SK-N-SH treated with all-trans-retinoic acid at 6 μM for 48 hours (cell line): ENCODE data around the gene CACNG1.

Experiments
- ATAC-seq: fragments of 200-7000 bp; cut with Tn5 transposase; 3 replicates; pipeline ENCODE4 v1.9.1; 2020; ENCODE audit warnings: mild to moderate bottlenecking, moderate library complexity
- CREB5 ChIP-seq: fragments of 250-450 bp; sonication (Bioruptor Pico); IDR thresholded peaks from 2 replicates; pipeline ENCODE4 v1.5.1; 2020; ENCODE audit warnings: low read depth, mild to moderate bottlenecking, moderate library complexity
- CSDC2 ChIP-seq: fragments of 250-450 bp; sonication (Bioruptor Pico); IDR thresholded peaks from 2 replicates; pipeline ENCODE4 v1.5.0; 2020; ENCODE audit warnings: mild to moderate bottlenecking, moderate library complexity
- CSRNP3 ChIP-seq: fragments of 250-450 bp; sonication (Bioruptor Pico); IDR thresholded peaks from 2 replicates; pipeline ENCODE4 v1.5.1; 2021; ENCODE audit warnings: mild to moderate bottlenecking, moderate library complexity
- ESRRG ChIP-seq: fragments of 250-450 bp; sonication (Bioruptor Pico); IDR thresholded peaks from 2 replicates; pipeline ENCODE4 v1.6.1; 2021; ENCODE audit warnings: mild to moderate bottlenecking
- GLIS3 ChIP-seq: fragments of 250-450 bp; sonication (Bioruptor Pico); IDR thresholded peaks from 2 replicates; pipeline ENCODE4 v1.5.0; 2020; ENCODE audit warnings: mild to moderate bottlenecking, moderate library complexity
- ISL1 ChIP-seq: fragments of 250-450 bp; sonication (Bioruptor Pico); IDR thresholded peaks from 2 replicates; pipeline ENCODE4 v2.1.2; 2022; ENCODE audit warnings: mild to moderate bottlenecking, moderate library complexity
- OSR1 ChIP-seq: fragments of 250-450 bp; sonication (Bioruptor Pico); IDR thresholded peaks from 2 replicates; pipeline ENCODE4 v1.8.0; 2022; ENCODE audit warnings: moderate library complexity, mild to moderate bottlenecking, inconsistent platforms
- PATZ1 ChIP-seq: fragments of 250-450 bp; sonication (Bioruptor Pico); IDR thresholded peaks from 2 replicates; pipeline ENCODE4 v1.8.0; 2020; ENCODE audit warnings: mild to moderate bottlenecking, moderate library complexity, borderline replicate concordance
- POU6F1 ChIP-seq: fragments of 250-450 bp; sonication (Bioruptor Pico); IDR thresholded peaks from 2 replicates; pipeline ENCODE4 v1.8.0; 2021; ENCODE audit warnings: low read depth, mild to moderate bottlenecking, moderate library complexity, borderline replicate concordance
- SNAI2 ChIP-seq: fragments of 250-450 bp; sonication (Bioruptor Pico); IDR thresholded peaks from 2 replicates; pipeline ENCODE4 v1.5.0; 2020; ENCODE audit warnings: mild to moderate bottlenecking, moderate library complexity
- TCF4 ChIP-seq: fragments of 250-450 bp; sonication (Bioruptor Pico); IDR thresholded peaks from 2 replicates; pipeline ENCODE4 v1.8.0; 2021; ENCODE audit warnings: mild to moderate bottlenecking, moderate library complexity, borderline replicate concordance
- TSHZ2 ChIP-seq: fragments of 250-450 bp; sonication (Bioruptor Pico); IDR thresholded peaks from 2 replicates; pipeline ENCODE4 v1.5.0; 2020; ENCODE audit warnings: mild to moderate bottlenecking, moderate library complexity
- ZC3H10 ChIP-seq: fragments of 250-450 bp; sonication (Bioruptor Pico); IDR thresholded peaks from 2 replicates; pipeline ENCODE4 v1.5.1; 2021; ENCODE audit warnings: mild to moderate bottlenecking, moderate library complexity
- ZFP3 ChIP-seq: fragments of 250-450 bp; sonication (Bioruptor Pico); IDR thresholded peaks from 2 replicates; pipeline ENCODE4 v1.5.0; 2020; ENCODE audit warnings: mild to moderate bottlenecking, moderate library complexity
- ZFP30 ChIP-seq: fragments of 450-650 bp; formaldehyde crosslinking; IDR thresholded peaks from 2 replicates; pipeline ENCODE4 v1.5.0; 2022; ENCODE audit warnings: mild to moderate bottlenecking, moderate library complexity
- ZNF565 ChIP-seq: fragments of 450-650 bp; formaldehyde crosslinking; conservative IDR thresholded peaks from 2 replicates; pipeline ENCODE4 v1.5.0; 2020; ENCODE audit warnings: low read depth, mild to moderate bottlenecking, moderate library complexity
- ZNF8 ChIP-seq: fragments of 450-650 bp; formaldehyde crosslinking; IDR thresholded peaks from 2 replicates; pipeline ENCODE4 v1.5.0; 2020; ENCODE audit warnings: mild to moderate bottlenecking, moderate library complexity

Gene CACNG1

DNA sequence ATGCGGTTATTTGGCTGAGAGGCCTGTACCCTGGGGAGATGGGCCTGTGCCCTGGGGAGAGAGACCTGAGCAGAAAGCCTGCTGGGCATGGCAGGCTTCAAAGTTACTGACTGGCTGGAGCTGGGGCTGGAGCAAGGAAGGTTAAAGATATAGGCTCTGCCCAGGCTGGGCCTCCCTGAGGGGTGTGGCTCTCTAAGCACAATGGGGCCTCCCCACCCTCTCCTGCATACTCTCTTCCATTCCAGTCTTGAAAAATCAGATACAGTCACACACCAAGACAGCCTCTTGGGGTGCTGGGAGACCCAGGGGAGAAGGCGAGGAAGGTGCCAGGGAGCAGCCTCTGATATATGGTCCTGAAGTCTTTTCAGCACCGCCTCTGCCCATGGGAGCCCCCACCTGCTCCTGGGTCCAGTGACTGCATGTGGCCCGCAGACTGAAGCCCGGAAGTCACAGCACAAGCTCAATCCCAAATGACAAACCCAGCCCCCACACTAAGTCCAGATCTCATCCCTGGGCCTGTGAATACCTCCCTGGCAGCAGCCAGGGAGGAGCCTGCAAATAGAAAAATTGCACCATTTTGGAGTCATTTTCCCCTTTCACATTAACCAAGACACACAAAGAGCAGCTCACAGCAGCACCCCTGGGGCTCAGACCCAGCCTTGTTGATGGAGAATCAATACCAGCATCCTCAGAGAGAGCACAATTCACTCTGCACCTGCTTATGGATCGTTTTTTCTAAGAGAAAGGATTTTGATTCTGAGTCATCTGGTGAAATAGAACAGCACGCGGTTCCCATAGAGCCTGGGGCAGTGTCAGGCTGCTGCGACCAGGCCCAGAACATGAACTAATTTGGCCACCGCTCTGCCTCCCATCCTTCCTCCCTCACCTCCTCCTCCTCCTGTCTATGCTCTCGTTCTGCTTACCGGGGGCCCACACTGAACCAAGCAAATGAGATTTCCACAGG is 25.6 kb upstream of the CACNG1 start:
- peak; percentile 8; the same call in 2 of the 3 replicates for ATAC-seq
- TF ChIP-seq ZNF8 (0 out of 2 replicates have a peak, but pooled peaks have one; percentile 48), GLIS3 (CRISPR knock-in tag) (no peak)

DNA sequence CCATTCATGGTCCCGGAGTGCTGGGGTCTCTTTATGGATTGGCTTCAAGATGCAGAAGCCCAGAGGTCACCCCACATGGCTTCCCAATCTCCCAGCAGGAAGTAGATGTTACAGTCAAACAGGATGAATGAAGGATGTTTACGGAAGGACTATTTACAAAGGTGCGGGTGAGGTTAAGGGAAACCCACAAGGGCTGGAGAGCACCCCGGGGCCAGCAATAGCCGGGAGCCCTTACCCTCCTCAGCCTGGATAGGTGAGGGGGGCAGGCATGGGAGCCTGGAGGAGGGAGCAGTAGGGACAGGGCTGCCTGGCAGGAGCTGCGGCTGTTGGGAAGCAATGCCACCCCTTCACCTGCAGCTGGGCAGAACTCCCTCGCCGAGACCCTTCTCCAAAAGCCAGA is 24.5 kb upstream of the CACNG1 start:
- ATAC-seq, result no peak
- TF ChIP-seq PATZ1 (CRISPR knock-in tag), result no peak
- no peak for TF ChIP-seq OSR1 (CRISPR knock-in tag)
- TF ChIP-seq ZC3H10 (CRISPR knock-in tag), result no peak
- TF ChIP-seq TCF4 (CRISPR knock-in tag), result no peak
- TF ChIP-seq ZFP30, result no peak
- no peak for TF ChIP-seq TSHZ2 (CRISPR knock-in tag)
- no peak for TF ChIP-seq ZFP3 (CRISPR knock-in tag)
- TF ChIP-seq POU6F1 (CRISPR knock-in tag), result no peak
- no peak for TF ChIP-seq ISL1
- no peak for TF ChIP-seq SNAI2 (CRISPR knock-in tag)
- TF ChIP-seq ESRRG (CRISPR knock-in tag), result no peak
- TF ChIP-seq CREB5 (CRISPR knock-in tag), result no peak
- TF ChIP-seq CSDC2 (CRISPR knock-in tag), result no peak
- no peak for TF ChIP-seq ZNF565 (CRISPR knock-in tag)
- no peak for TF ChIP-seq CSRNP3 (CRISPR knock-in tag)
- TF ChIP-seq, all 23 proteins: peak for 0

GRCh38 chr17:67020293-67020766 is 24.0 kb upstream of the CACNG1 start:
- no peak for TF ChIP-seq ZNF565 (CRISPR knock-in tag)
- no peak for TF ChIP-seq ZFP30
- peak; percentile 57; the same call in 1 of the 2 replicates for TF ChIP-seq ESRRG (CRISPR knock-in tag)
- TF ChIP-seq CSDC2 (CRISPR knock-in tag), result no peak
- TF ChIP-seq ZFP3 (CRISPR knock-in tag), result no peak
- TF ChIP-seq TCF4 (CRISPR knock-in tag), result peak; percentile 88
- ATAC-seq, result peak; percentile 23; the same call in 1 of the 3 replicates

GRCh38 chr17:67021196-67021595 is 23.2 kb upstream of the CACNG1 start:
- TF ChIP-seq ZNF565 (CRISPR knock-in tag) (no peak), TSHZ2 (CRISPR knock-in tag) (no peak)
- no peak for ATAC-seq
